Neural cell (in vitro differentiated cells): ENCODE measurements around the gene RBMS2. TPM values are rescaled to one million over a fixed set of nuclear protein-coding genes. Genes with fewer than 3 reads are reported as not detected.
"Not testable (repeated sequence)": the region's sequence is repeated elsewhere in the genome, so short reads cannot be mapped to it uniquely, and the experiment has no call there.

ENCODE experiments used
- H2AFZ ChIP-seq: fragments of 200-600, 300-800 bp; sonication (generic), shearing (Covaris generic); 2 replicates; pipeline ENCODE4 v1.6.0; 2014; ENCODE audit warnings: low read depth, mild to moderate bottlenecking, antibody characterized with exemption, low read length, moderate library complexity
- H3F3A ChIP-seq: fragments of 200-600 bp; shearing (Covaris generic); 2 replicates; pipeline ENCODE4 v1.6.1; 2016; ENCODE audit warnings: mild to moderate bottlenecking, moderate library complexity, mixed read lengths, antibody characterized with exemption, low read length; ENCODE audit not compliant: insufficient read depth, poor library complexity, severe bottlenecking
- H3K27ac ChIP-seq: fragments of 200-600, 300-800 bp; sonication (generic), shearing (Covaris generic); 2 replicates; pipeline ENCODE4 v1.5.1; 2014; ENCODE audit warnings: mild to moderate bottlenecking, low read length, moderate library complexity
- H3K27me3 ChIP-seq: fragments of 300-800, 200-600 bp; sonication (generic), shearing (Covaris generic); 2 replicates; pipeline ENCODE4 v1.6.0; 2014; ENCODE audit warnings: mild to moderate bottlenecking, low read depth, low read length, moderate library complexity; ENCODE audit not compliant: insufficient read depth
- H3K36me3 ChIP-seq: fragments of 300-800, 200-600 bp; sonication (generic), shearing (Covaris generic); 2 replicates; pipeline ENCODE4 v1.5.1; 2014; ENCODE audit warnings: mild to moderate bottlenecking, antibody characterized with exemption, low read length, moderate library complexity; ENCODE audit not compliant: insufficient read depth
- H3K4me2 ChIP-seq: fragments of 300-800, 200-600 bp; sonication (generic), shearing (Covaris generic); 2 replicates; pipeline ENCODE4 v1.6.0; 2014; ENCODE audit warnings: mild to moderate bottlenecking, low read length
- H3K4me3 ChIP-seq: fragments of 300-800, 200-600 bp; sonication (generic), shearing (Covaris generic); 2 replicates; pipeline ENCODE4 v1.5.1; 2014; ENCODE audit warnings: mild to moderate bottlenecking, low read length, moderate library complexity
- H3K79me2 ChIP-seq: fragments of 200-600 bp; shearing (Covaris generic); replicated peaks from 2 replicates; pipeline ENCODE4 v1.6.0; 2014; ENCODE audit warnings: mild to moderate bottlenecking, low read length, moderate library complexity; ENCODE audit not compliant: insufficient read depth
- H3K9ac ChIP-seq: fragments of 300-800, 200-600 bp; sonication (generic), shearing (Covaris generic); 2 replicates; pipeline ENCODE4 v1.6.1; 2016; ENCODE audit warnings: mild to moderate bottlenecking, low read length, mixed read lengths
- H3K9me2 ChIP-seq: fragments of 200-600 bp; shearing (Covaris generic); 2 replicates; pipeline ENCODE4 v1.6.1; 2016; ENCODE audit warnings: mild to moderate bottlenecking, low read length, mixed read lengths; ENCODE audit not compliant: insufficient read depth
- H3K9me3 ChIP-seq: fragments of 200-600, 300-800 bp; sonication (generic), shearing (Covaris generic); 2 replicates; pipeline ENCODE4 v1.6.1; 2016; ENCODE audit warnings: mild to moderate bottlenecking, mixed run types, low read length, moderate library complexity, mixed read lengths
- H4K20me1 ChIP-seq: fragments of 200-600 bp; shearing (Covaris generic); 2 replicates; pipeline ENCODE4 v1.6.1; 2016; ENCODE audit warnings: mild to moderate bottlenecking, mixed run types; ENCODE audit not compliant: insufficient read depth
- EP300 ChIP-seq: fragments of 450-650 bp; conservative IDR thresholded peaks from 2 replicates; pipeline ENCODE4 v1.6.1; 2014; ENCODE audit warnings: antibody characterized with exemption, mild to moderate bottlenecking, moderate library complexity; ENCODE audit not compliant: poor library complexity, severe bottlenecking
- EZH2 ChIP-seq: fragments of 200-600, 300-800 bp; shearing (Covaris generic), sonication (generic); IDR thresholded peaks from 2 replicates; pipeline ENCODE4 v1.6.1; 2014; ENCODE audit warnings: antibody characterized with exemption, low read length, borderline replicate concordance, mild to moderate bottlenecking; ENCODE audit not compliant: insufficient read depth, poor library complexity, severe bottlenecking
- MXI1 ChIP-seq: fragments of 450-650 bp; conservative IDR thresholded peaks from 2 replicates; pipeline ENCODE4 v1.6.1; 2014; ENCODE audit warnings: antibody characterized with exemption, mild to moderate bottlenecking; ENCODE audit not compliant: poor library complexity, severe bottlenecking
- POLR2AphosphoS5 ChIP-seq: IDR thresholded peaks from 2 replicates; pipeline ENCODE4 v1.6.1; 2012
- RAD21 ChIP-seq: fragments of 450-650 bp; conservative IDR thresholded peaks from 2 replicates; pipeline ENCODE4 v1.6.1; 2014; ENCODE audit warnings: antibody characterized with exemption, mild to moderate bottlenecking, moderate library complexity
- SMC3 ChIP-seq: fragments of 450-650 bp; conservative IDR thresholded peaks from 2 replicates; pipeline ENCODE4 v1.6.1; 2014; ENCODE audit warnings: antibody characterized with exemption, mild to moderate bottlenecking, moderate library complexity; ENCODE audit not compliant: poor library complexity
- TAF1 ChIP-seq: IDR thresholded peaks from 2 replicates; pipeline ENCODE4 v1.6.1; 2012; ENCODE audit warnings: low read depth
- polyA plus RNA-seq: library from polyadenylated mRNA; depleted of rRNA; stranded (reverse); fragments of >200 nt; gene quantifications from 2 replicates; pipeline ENCODE4 v1.2.3, GENCODE V29; 2014
- TF ChIP-seq, protein P1 (sequence below): fragments of 450-650 bp; IDR thresholded peaks from 2 replicates; pipeline ENCODE4 v1.5.1; 2014; ENCODE audit warnings: antibody characterized with exemption, mild to moderate bottlenecking, moderate library complexity; ENCODE audit not compliant: poor library complexity, severe bottlenecking
- TF ChIP-seq, protein P2 (sequence below): IDR thresholded peaks from 2 replicates; pipeline ENCODE4 v1.6.1; 2012; ENCODE audit warnings: borderline replicate concordance

The RBMS2 gene
- polyA plus RNA-seq, 1 donor from 2014 or later = 2.4 TPM

DNA sequence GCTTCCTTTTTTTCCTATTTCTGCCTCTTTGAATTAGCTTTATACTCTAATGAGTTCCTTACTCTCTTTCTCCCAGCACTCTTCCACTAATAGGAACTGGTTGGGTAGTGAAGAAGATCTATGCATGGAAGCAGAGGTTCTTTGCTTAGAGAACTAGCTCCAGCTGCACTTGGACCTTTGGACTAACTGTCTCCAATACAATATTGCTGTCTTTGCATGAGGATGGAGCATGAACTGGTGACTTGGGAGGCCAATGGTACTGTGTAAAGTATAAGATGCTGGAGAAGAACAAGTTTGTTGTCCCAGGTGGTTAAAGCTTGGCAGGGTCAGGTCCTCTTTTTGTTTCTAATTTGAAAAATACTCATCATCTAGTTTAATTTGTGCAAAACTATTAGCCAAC, 31.3 kb upstream of the RBMS2 start:
- H3K9me3 ChIP-seq = peaks cover 6% of the 10 kb centered on the region
- no peak overlapping the region for H3K4me2 ChIP-seq
- no peak overlapping the region for H3K4me3 ChIP-seq
- H2AFZ ChIP-seq = no peak overlapping the region
- no peak overlapping the region for H3K27ac ChIP-seq
- H3K79me2 ChIP-seq = no peaks in the 10 kb centered on the region
- H3K36me3 ChIP-seq = no peaks in the 10 kb centered on the region
- peaks cover 32% of the 10 kb centered on the region for H3K27me3 ChIP-seq
- no peak for TF ChIP-seq EP300
- TF ChIP-seq RAD21 = no peak
- TF ChIP-seq EZH2 = no peak
- TF ChIP-seq MXI1 = no peak
- TF ChIP-seq, protein P1, sequence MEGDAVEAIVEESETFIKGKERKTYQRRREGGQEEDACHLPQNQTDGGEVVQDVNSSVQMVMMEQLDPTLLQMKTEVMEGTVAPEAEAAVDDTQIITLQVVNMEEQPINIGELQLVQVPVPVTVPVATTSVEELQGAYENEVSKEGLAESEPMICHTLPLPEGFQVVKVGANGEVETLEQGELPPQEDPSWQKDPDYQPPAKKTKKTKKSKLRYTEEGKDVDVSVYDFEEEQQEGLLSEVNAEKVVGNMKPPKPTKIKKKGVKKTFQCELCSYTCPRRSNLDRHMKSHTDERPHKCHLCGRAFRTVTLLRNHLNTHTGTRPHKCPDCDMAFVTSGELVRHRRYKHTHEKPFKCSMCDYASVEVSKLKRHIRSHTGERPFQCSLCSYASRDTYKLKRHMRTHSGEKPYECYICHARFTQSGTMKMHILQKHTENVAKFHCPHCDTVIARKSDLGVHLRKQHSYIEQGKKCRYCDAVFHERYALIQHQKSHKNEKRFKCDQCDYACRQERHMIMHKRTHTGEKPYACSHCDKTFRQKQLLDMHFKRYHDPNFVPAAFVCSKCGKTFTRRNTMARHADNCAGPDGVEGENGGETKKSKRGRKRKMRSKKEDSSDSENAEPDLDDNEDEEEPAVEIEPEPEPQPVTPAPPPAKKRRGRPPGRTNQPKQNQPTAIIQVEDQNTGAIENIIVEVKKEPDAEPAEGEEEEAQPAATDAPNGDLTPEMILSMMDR = no peak
- TF ChIP-seq TAF1 = no peak
- TF ChIP-seq, protein P2, sequence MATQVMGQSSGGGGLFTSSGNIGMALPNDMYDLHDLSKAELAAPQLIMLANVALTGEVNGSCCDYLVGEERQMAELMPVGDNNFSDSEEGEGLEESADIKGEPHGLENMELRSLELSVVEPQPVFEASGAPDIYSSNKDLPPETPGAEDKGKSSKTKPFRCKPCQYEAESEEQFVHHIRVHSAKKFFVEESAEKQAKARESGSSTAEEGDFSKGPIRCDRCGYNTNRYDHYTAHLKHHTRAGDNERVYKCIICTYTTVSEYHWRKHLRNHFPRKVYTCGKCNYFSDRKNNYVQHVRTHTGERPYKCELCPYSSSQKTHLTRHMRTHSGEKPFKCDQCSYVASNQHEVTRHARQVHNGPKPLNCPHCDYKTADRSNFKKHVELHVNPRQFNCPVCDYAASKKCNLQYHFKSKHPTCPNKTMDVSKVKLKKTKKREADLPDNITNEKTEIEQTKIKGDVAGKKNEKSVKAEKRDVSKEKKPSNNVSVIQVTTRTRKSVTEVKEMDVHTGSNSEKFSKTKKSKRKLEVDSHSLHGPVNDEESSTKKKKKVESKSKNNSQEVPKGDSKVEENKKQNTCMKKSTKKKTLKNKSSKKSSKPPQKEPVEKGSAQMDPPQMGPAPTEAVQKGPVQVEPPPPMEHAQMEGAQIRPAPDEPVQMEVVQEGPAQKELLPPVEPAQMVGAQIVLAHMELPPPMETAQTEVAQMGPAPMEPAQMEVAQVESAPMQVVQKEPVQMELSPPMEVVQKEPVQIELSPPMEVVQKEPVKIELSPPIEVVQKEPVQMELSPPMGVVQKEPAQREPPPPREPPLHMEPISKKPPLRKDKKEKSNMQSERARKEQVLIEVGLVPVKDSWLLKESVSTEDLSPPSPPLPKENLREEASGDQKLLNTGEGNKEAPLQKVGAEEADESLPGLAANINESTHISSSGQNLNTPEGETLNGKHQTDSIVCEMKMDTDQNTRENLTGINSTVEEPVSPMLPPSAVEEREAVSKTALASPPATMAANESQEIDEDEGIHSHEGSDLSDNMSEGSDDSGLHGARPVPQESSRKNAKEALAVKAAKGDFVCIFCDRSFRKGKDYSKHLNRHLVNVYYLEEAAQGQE = no peak
- TF ChIP-seq POLR2AphosphoS5 = no peak
- no peak for TF ChIP-seq SMC3
- H3F3A ChIP-seq = no peaks in the 10 kb centered on the region
- H3K9ac ChIP-seq = no peak overlapping the region
- H3K9me2 ChIP-seq = no peaks in the 10 kb centered on the region
- no peaks in the 10 kb centered on the region for H4K20me1 ChIP-seq

DNA sequence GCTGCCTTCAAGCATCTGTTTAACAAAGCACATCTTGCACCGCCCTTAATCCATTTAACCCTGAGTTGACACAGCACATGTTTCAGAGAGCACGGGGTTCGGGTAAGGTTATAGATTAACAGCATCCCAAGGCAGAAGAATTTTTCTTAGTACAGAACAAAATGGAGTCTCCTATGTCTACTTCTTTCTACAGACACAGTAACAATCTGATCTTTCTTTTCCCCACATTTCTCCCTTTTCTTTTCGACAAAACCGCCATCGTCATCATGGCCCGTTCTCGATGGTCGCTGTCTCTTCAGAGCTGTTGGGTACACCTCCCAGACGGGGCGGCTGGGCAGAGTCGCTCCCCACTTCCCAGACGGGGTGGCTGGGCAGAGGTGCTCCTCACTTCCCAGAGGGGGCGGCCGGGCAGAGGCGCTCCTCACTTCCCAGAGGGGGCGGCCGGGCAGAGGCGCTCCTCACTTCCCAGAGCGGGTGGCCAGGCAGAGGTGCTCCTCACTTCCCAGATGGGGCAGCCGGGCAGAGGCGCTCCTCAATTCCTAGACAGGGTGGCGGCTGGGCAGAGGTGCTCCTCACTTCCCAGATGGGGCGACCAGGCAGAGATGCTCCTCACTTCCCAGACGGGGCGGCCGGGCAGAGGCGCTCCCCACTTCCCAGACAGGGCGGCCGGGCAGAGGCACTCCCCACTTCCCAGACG, 28.1 kb upstream of the RBMS2 start:
- H3K4me2 ChIP-seq, H2AFZ ChIP-seq, H3K79me2 ChIP-seq, H3K4me3 ChIP-seq, H3K36me3 ChIP-seq, H3F3A ChIP-seq, H3K27ac ChIP-seq, H3K9me2 ChIP-seq, H3K9me3 ChIP-seq, H4K20me1 ChIP-seq, H3K9ac ChIP-seq, H3K27me3 ChIP-seq: not testable (repeated sequence)

DNA sequence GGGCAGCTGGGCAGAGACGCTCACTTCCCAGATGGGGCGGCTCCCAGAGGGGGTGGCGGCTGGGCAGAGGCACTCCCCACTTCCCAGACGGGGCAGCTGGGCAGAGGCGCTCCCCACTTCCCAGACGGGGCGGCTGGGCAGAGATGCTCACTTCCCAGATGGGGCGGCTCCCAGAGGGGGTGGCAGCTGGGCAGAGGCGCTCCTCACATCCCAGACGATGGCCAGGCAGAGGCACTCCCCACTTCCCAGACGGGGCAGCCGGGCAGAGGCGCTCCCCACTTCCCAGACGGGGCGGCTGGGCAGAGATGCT, 27.6 kb upstream of the RBMS2 start:
- not testable (repeated sequence) for H2AFZ ChIP-seq, H3K9me3 ChIP-seq, H3F3A ChIP-seq, H3K4me2 ChIP-seq, H3K36me3 ChIP-seq, H3K9me2 ChIP-seq, H3K9ac ChIP-seq, H3K4me3 ChIP-seq, H3K27me3 ChIP-seq, H3K79me2 ChIP-seq, H3K27ac ChIP-seq, H4K20me1 ChIP-seq

DNA sequence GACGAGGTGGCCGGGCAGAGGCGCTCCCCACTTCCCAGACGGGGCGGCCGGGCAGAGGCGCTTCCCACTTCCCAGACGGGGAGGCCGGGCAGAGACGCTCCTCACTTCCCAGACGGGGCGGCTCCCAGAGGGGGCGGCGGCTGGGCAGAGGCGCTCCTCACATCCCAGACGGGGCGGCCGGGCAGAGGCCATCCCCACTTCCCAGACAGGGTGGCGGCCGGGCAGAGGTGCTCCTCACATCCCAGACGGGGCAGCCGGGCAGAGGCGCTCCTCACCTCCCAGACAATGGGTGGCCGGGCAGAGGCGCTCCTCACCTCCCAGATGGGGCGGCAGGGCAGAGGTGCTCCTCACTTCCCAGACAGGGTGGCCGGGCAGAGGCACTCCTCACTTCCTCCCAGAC, 27.1 kb upstream of the RBMS2 start:
- not testable (repeated sequence) for H3K4me2 ChIP-seq, H3K4me3 ChIP-seq, H3F3A ChIP-seq, H3K27me3 ChIP-seq, H3K9me3 ChIP-seq, H3K9me2 ChIP-seq, H4K20me1 ChIP-seq, H2AFZ ChIP-seq, H3K9ac ChIP-seq, H3K36me3 ChIP-seq, H3K27ac ChIP-seq, H3K79me2 ChIP-seq

DNA sequence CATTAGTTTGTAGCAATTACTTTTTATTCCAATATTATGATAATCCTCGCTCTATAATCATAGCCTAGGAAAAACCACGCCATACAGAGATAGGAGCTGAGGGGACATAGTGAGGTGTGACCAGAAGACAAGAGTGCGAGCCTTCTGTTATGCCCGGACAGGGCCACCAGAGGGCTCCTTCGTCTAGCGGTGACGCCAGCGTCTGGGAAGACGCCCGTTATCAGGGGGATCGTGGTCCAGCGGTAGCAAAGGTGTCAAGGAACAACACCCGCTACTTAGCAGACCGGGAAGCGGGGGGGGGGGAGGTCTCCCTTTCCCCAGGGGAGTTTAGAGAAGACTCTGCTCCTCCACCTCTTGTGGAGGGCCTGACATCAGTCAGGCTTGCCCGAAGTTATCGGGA, 24.9 kb upstream of the RBMS2 start:
- H3K9me3 ChIP-seq, H3K9me2 ChIP-seq, H2AFZ ChIP-seq, H3K36me3 ChIP-seq, H3K27me3 ChIP-seq, H3K4me2 ChIP-seq, H3K27ac ChIP-seq, H3K79me2 ChIP-seq, H3K4me3 ChIP-seq, H4K20me1 ChIP-seq, H3F3A ChIP-seq, H3K9ac ChIP-seq: not testable (repeated sequence)
